ENCODE results near the gene C11orf87.

DNA sequence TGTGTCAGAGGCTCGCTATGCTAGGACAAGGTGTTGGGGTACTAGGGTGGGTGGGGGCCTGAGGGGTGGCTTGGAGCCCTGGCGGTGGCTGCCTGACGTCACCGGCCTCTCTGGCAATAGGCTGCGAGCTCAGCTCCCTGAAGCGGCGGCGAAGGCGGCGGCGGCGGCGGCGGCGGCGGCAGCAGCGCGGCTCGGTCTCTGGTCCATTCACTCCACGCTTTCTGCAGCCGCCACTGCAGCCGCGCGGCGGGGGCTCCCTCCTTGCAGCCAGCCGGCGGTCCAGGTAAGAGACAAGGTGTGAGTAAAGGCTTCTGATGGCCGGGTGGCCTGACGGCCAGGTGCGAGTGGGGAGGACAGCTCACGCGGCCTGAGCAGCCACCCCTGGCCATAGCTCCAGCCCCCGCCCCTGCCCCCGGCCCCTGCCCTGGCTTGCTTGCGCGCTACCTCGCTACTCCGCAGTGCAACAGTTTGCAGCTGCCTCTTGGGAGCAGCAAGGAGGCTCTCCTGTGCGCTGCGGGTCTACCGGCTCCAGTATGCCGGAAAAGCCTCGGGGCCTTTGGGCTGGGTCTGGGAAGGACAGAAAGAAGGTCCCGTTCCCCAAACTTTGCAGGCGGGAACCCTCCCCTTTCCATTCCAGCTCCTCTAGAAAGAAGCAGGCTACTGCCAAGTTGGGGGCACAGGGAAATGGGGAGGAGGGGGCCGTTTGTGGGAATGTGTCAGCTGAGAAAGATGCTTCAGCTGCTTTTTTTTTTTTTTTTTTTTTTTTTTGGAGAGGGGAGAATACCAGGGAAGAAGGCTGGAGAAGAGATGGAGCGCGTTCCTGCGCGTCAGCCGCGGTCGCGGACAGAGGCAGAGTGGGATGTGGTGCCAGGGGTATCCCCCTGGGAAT, at the start of gene C11orf87:
- TF ChIP-seq TARDBP (IDR thresholded peaks at IDR 0.05) (no peak), FOXK2 (IDR thresholded peaks at IDR 0.05) (no peak), BHLHE40 (IDR thresholded peaks at IDR 0.05; ENCODE audit: borderline replicate concordance) (no peak), ARNT (IDR thresholded peaks at IDR 0.05) (no peak), SP1 (IDR thresholded peaks at IDR 0.05) (no peak), LEF1 (IDR thresholded peaks at IDR 0.05; ENCODE audit: borderline replicate concordance) (no peak), CTBP1 (IDR thresholded peaks at IDR 0.05; ENCODE audit: borderline replicate concordance) (no peak), SUZ12 (IDR thresholded peaks at IDR 0.05) (no peak), HDGF (IDR thresholded peaks at IDR 0.05; ENCODE audit: borderline replicate concordance) (no peak), ELF4 (IDR thresholded peaks at IDR 0.05) (no peak), L3MBTL2 (conservative IDR thresholded peaks at IDR 0.05) (no peak), ZNF384 (IDR thresholded peaks at IDR 0.05) (no peak), FOXM1 (IDR thresholded peaks at IDR 0.05; ENCODE audit: borderline replicate concordance) (no peak)
